Muscle layer of duodenum (tissue), 2 donors: Measurements from ENCODE around the gene FGF6.
"Not testable (repeated sequence)": the region's sequence is repeated elsewhere in the genome, so short reads cannot be mapped to it uniquely, and the experiment has no call there.

Experiments
- H3K27ac ChIP-seq: one replicate; pipeline ENCODE4 v1.7.0; 2013; ENCODE audit warnings: mild to moderate bottlenecking, low read length
- H3K27me3 ChIP-seq: one replicate; pipeline ENCODE4 v1.7.0; 2013; ENCODE audit warnings: low read depth, mild to moderate bottlenecking, control low read depth, low read length
- H3K36me3 ChIP-seq, 2 donors: one replicate each; pipeline ENCODE4 v1.7.0; 2013; ENCODE audit warnings: low read length in 2 of 2, control low read depth in 1 of 2, mild to moderate bottlenecking in 1 of 2; ENCODE audit not compliant: insufficient read depth in 2 of 2, control insufficient read depth in 1 of 2
- H3K4me1 ChIP-seq, 2 donors: one replicate each; pipeline ENCODE4 v1.7.0; 2013; ENCODE audit warnings: low read length in 2 of 2, mild to moderate bottlenecking in 2 of 2, control low read depth in 1 of 2, moderate library complexity in 1 of 2; ENCODE audit not compliant: insufficient read depth in 2 of 2, control insufficient read depth in 1 of 2
- H3K4me3 ChIP-seq, 2 donors: one replicate each; pipeline ENCODE4 v1.7.0; 2013; ENCODE audit warnings: low read length in 2 of 2, low read depth in 1 of 2, mild to moderate bottlenecking in 1 of 2
- H3K9me3 ChIP-seq, 2 donors: one replicate each; pipeline ENCODE4 v1.7.0; 2013; ENCODE audit warnings: low read length in 2 of 2, control low read depth in 1 of 2, mild to moderate bottlenecking in 1 of 2; ENCODE audit not compliant: control insufficient read depth in 1 of 2
- donor health status: healthy.

Gene FGF6

GRCh38 chr12:4416276-4416675 is 29.3 kb downstream of the FGF6 start:
- Histone ChIP-seq H3K27ac (no peak overlapping the region), H3K9me3 (no peaks in the 10 kb centered on the region), H3K36me3 (no peaks in the 10 kb centered on the region), H3K4me3 (no peak overlapping the region), H3K4me1 (peaks cover 0 to 11% of the 10 kb centered on the region in 2 donors), H3K27me3 (peaks cover 5% of the 10 kb centered on the region)

- H3K36me3 ChIP-seq = no peaks in the 10 kb centered on the region
- H3K4me1 ChIP-seq = peaks cover 0 to 6% of the 10 kb centered on the region in 2 donors
- peaks cover 5% of the 10 kb centered on the region for H3K27me3 ChIP-seq
- no peak overlapping the region for H3K27ac ChIP-seq
- no peak overlapping the region for H3K4me3 ChIP-seq
- H3K9me3 ChIP-seq = no peaks in the 10 kb centered on the region
Observed at GRCh38 chr12:4412465-4412864, 33.1 kb downstream of the FGF6 start.

DNA sequence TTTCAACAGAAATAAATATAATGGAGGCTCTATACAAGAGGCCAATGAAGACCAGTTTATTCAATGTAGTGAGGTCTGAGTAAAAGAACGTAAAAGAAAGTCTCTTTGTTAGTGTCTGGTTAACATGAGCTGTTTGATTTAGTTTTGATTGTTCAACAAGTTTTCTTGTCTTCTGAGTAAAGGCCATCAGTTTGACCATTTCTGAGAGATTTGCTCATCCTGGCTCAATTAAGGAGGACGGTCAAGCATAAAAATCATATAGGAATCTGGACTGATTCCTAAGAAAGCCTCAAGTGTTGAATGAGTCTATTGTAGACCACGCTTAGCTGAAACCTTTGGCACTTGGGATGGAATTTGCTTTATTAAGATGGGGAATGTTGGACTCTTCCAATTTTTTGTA is 33.6 kb downstream of the FGF6 start:
- H3K9me3 ChIP-seq = no peaks in the 10 kb centered on the region
- H3K4me1 ChIP-seq = peaks cover 0 to 6% of the 10 kb centered on the region in 2 donors
- H3K4me3 ChIP-seq = no peak overlapping the region
- peaks cover 5% of the 10 kb centered on the region for H3K27me3 ChIP-seq
- H3K27ac ChIP-seq = no peak overlapping the region
- no peaks in the 10 kb centered on the region for H3K36me3 ChIP-seq

DNA sequence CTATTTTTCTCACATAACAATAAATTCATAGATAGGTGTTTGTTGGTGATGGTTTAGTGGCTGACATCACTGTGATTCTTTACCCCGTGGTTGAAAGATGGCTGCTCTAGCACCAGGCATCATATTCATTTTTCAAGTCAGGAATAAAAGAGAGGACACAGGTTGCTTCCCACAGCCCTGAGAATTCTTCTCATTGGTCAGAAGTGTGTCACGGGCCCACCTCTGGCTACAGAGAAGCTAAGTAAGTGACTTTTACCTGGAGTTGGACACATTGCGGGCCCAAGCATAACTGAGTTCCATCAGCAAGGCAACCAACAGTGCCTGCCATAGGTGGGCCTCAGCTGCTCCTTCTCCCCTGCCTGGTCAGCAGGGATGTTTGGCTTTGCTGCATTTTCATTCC is 38.5 kb downstream of the FGF6 start:
- H3K9me3 ChIP-seq = no peaks in the 10 kb centered on the region
- H3K36me3 ChIP-seq = no peaks in the 10 kb centered on the region
- no peak overlapping the region for H3K27ac ChIP-seq
- no peak overlapping the region for H3K4me3 ChIP-seq
- H3K4me1 ChIP-seq = no peaks in the 10 kb centered on the region
- H3K27me3 ChIP-seq = no peaks in the 10 kb centered on the region

GRCh38 chr12:4404877-4405637 is 40.6 kb downstream of the FGF6 start:
- not testable (repeated sequence) for H3K36me3 ChIP-seq, H3K27ac ChIP-seq, H3K4me1 ChIP-seq, H3K27me3 ChIP-seq, H3K4me3 ChIP-seq, H3K9me3 ChIP-seq

GRCh38 chr12:4402996-4403395 is 42.6 kb downstream of the FGF6 start:
- Histone ChIP-seq H3K27ac (no peak overlapping the region), H3K4me3 (no peak overlapping the region), H3K36me3 (no peaks in the 10 kb centered on the region), H3K9me3 (no peaks in the 10 kb centered on the region), H3K27me3 (no peaks in the 10 kb centered on the region), H3K4me1 (no peaks in the 10 kb centered on the region)

GRCh38 chr12:4401117-4401516 is 44.5 kb downstream of the FGF6 start:
- Histone ChIP-seq H3K27me3 (no peaks in the 10 kb centered on the region), H3K36me3 (no peaks in the 10 kb centered on the region), H3K4me1 (no peaks in the 10 kb centered on the region), H3K9me3 (no peaks in the 10 kb centered on the region), H3K27ac (no peak overlapping the region), H3K4me3 (no peak overlapping the region)

- Histone ChIP-seq H3K9me3 (no peaks in the 10 kb centered on the region), H3K27me3 (peaks cover 6% of the 10 kb centered on the region), H3K36me3 (no peaks in the 10 kb centered on the region), H3K27ac (no peak overlapping the region), H3K4me3 (no peak overlapping the region), H3K4me1 (no peaks in the 10 kb centered on the region)
Observed at GRCh38 chr12:4395818-4396217, 49.8 kb downstream of the FGF6 start.

DNA sequence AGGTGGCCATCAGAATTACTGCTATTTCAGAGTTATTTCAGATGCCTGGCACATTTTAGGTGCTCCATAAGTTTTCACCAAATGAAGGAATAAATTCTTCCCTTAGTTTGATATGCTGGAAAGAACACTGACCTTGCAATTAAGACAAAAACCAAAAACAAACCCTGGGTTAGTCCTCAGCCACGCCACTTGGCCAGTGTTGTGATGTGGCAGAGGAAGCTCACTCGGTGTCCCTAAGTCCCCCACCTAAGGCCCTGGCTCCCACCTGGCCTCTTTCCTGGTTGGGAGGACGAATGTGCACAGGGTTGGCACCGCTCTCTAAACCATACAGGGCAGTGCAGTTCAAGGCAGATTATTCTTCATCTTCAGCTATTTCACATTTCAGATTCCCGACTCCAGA is 52.4 kb downstream of the FGF6 start:
- Histone ChIP-seq H3K9me3 (no peaks in the 10 kb centered on the region), H3K36me3 (no peaks in the 10 kb centered on the region), H3K27ac (no peak overlapping the region), H3K4me1 (no peaks in the 10 kb centered on the region), H3K27me3 (peaks cover 6% of the 10 kb centered on the region), H3K4me3 (no peak overlapping the region)

DNA sequence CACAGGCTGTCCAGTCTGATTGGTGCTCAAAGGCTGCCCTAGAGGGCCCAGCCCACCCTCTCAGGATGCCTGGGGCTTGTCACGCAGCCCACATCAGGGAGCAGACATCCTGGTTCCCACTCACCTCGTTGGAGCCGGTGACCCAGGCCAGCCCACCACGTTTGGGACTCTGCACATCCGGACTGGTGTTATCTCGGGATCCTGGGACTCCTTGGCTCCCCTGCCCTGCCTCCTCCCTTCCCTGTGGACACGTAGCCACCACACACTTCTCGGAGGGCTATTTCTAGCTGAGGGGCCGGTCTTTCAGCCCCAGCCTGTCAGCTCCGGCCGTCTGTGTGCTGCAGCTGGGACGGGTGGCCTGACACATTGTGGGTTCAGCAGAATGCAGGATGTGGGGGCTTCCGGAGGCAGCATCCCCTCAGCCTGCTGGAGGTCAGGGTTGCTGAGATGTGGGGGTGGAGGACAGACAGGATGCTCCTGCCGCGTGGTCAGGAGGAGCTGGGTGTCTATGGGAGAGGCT is 53.3 kb downstream of the FGF6 start:
- no peak overlapping the region for H3K4me3 ChIP-seq
- H3K27me3 ChIP-seq = peaks cover 6% of the 10 kb centered on the region
- H3K9me3 ChIP-seq = no peaks in the 10 kb centered on the region
- no peak overlapping the region for H3K27ac ChIP-seq
- H3K36me3 ChIP-seq = no peaks in the 10 kb centered on the region
- no peaks in the 10 kb centered on the region for H3K4me1 ChIP-seq

- Histone ChIP-seq H3K4me3 (no peak overlapping the region), H3K27ac (no peak overlapping the region), H3K4me1 (no peaks in the 10 kb centered on the region), H3K9me3 (no peaks in the 10 kb centered on the region), H3K36me3 (no peaks in the 10 kb centered on the region), H3K27me3 (peaks cover 6% of the 10 kb centered on the region)
Observed at GRCh38 chr12:4388662-4389061, 57.0 kb downstream of the FGF6 start.

- no peaks in the 10 kb centered on the region for H3K4me1 ChIP-seq
- H3K36me3 ChIP-seq = no peaks in the 10 kb centered on the region
- no peak overlapping the region for H3K27ac ChIP-seq
- peaks cover 6% of the 10 kb centered on the region for H3K27me3 ChIP-seq
- no peaks in the 10 kb centered on the region for H3K9me3 ChIP-seq
- H3K4me3 ChIP-seq = no peak overlapping the region
Observed at GRCh38 chr12:4388032-4388431, 57.6 kb downstream of the FGF6 start.
